Stomach (tissue), 9 donors: ENCODE data around the gene SLC2A8. TPM values are rescaled to one million over a fixed set of nuclear protein-coding genes. Genes with fewer than 3 reads are reported as not detected.

Source experiments
- DNase-seq, 2 donors: peaks; one replicate each; pipeline versions ENCODE4 v3.0.0 to v3.0.0-alpha.2; 2013 to 2019
- H3K27ac ChIP-seq, 5 donors: fragments of 200-600 bp in 4 of 5; sonication (generic) in 4 of 5; one replicate each; pipeline ENCODE4 v1.5.1; 2013 to 2019; ENCODE audit warnings: mild to moderate bottlenecking in 1 of 5, moderate library complexity in 1 of 5
- H3K27me3 ChIP-seq, 3 donors: fragments of 200-600 bp; sonication (generic); one replicate each; pipeline ENCODE4 v1.5.1; 2017 to 2019; ENCODE audit warnings: mixed run types in 1 of 3
- H3K36me3 ChIP-seq, 4 donors: fragments of 200-600 bp; sonication (generic); 1 replicate in 3 of 4; 2 replicates in 1 of 4; pipeline ENCODE4 v1.5.1; 2016 to 2019
- H3K4me1 ChIP-seq, 4 donors: fragments of 200-600 bp; sonication (generic); one replicate each; pipeline ENCODE4 v1.5.1; 2016 to 2019
- H3K4me3 ChIP-seq, 4 donors: fragments of 200-600 bp; sonication (generic) in 3 of 4; one replicate each; pipeline ENCODE4 v1.5.1; 2016 to 2019; ENCODE audit warnings: mild to moderate bottlenecking in 1 of 4
- H3K9me3 ChIP-seq, 4 donors: fragments of 200-600 bp; sonication (generic); one replicate each; pipeline ENCODE4 v1.5.1; 2016 to 2019
- EP300 ChIP-seq: sonication (generic); formaldehyde crosslinking; IDR thresholded peaks from one replicate; pipeline ENCODE4 v1.6.1; 2017; ENCODE audit warnings: antibody characterized with exemption
- POLR2A ChIP-seq, 4 donors: fragments of 450-650 bp; IDR thresholded peaks; one replicate each; pipeline ENCODE4 v1.6.1; 2016; ENCODE audit warnings: antibody characterized with exemption in 4 of 4, control low read depth in 2 of 4, mild to moderate bottlenecking in 1 of 4, moderate library complexity in 1 of 4
- POLR2AphosphoS5 ChIP-seq, 3 donors: sonication (generic); formaldehyde crosslinking; IDR thresholded peaks; one replicate each; pipeline ENCODE4 v1.6.1; 2016; ENCODE audit warnings: antibody characterized with exemption in 3 of 3
- WGBS, 5 donors: extraction: QIAGEN DNeasy Blood & Tissue Kit in 3 of 5; methylation state at CpG; one replicate each; pipeline versions ENCODE4 v1.1.5 to v1.1.7; 2013 to 2018; 5-methylcytosine and 5-hydroxymethylcytosine counted together
- intact Hi-C: fragments of 100-400 bp; cut with DNase I; formaldehyde crosslinking; loops from one replicate; pipeline ENCODE4 v1.15.1; 2023; ENCODE audit warnings: low total_unique reads
- polyA plus RNA-seq, 3 donors: library from polyadenylated mRNA; stranded (reverse); fragments of 200-250 nt; gene quantifications; one replicate each; pipeline ENCODE4 v1.2.3, GENCODE V29; 2013
- total RNA-seq, 5 donors: library from RNA; depleted of rRNA; stranded (reverse); fragments of >200 nt; gene quantifications; one replicate each; pipeline versions ENCODE4 v1.1.0 to v1.2.3, GENCODE V29; 2014 to 2016
- TF ChIP-seq, protein P1 (sequence below), 7 experiments: fragments of 450-650 bp in 4 of 7; fragments of 200-600 bp in 3 of 7; sonication (generic) in 3 of 7; IDR thresholded peaks; one replicate each; pipeline ENCODE4 v1.5.1; 2016 to 2019; ENCODE audit warnings: antibody characterized with exemption in 7 of 7, control low read depth in 2 of 7, mild to moderate bottlenecking in 1 of 7
- donor health status: healthy with polysubstance abuse.
- donor health status: Bipolar disorder and iron deficiency.
- donor health status: healthy.

SLC2A8 gene
- total and polyA plus RNA-seq, 8 donors: 4.7 to 36.2 (median 18.0) TPM

DNA sequence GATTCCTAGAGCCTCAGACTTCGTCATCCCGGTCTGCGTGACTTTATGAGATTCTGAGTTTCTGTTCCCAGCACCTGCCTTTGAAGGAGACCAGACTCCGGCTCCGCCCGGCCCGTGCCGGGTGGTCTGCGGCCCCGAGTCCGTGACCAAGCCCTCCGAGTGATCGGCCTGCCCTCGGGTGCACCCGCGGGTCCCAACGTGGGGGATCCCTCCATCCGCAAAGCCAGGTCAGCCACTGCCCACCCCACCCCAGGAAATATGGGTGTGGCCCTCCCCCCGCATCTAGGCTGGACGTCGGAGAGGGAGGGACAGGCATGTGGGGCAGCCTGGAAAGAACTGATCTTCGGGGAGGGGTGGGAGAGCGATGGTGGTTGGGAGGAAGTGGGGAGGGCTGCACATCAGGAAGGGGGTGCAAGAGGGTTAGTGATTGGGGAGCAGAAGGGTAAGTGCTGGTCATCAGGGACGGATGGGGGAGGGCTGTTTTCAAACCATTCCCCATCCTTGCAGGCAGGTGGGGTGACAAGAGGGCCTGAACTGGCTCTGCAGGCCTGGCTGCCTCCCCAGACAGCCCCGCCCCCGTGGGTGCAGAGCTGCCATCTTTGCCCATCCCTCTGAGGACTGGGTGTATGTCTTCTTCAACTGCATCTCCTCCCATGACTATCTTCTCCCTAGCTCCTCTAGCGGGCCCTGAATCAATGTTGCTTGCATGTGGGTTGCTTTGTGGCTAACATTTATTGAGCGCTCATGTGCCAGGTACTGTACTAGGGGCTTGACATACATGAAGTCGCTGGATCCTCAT lies 55.1 kb downstream of the SLC2A8 start:
- H3K4me1 ChIP-seq: peaks cover 39 to 61% (median 53%) of the 10 kb centered on the region in 4 donors
- 7 to 16% (median 8%) methylated on average over 15 to 29 of the region's 29 CpGs for WGBS, 5 donors
- TF ChIP-seq, protein P1, sequence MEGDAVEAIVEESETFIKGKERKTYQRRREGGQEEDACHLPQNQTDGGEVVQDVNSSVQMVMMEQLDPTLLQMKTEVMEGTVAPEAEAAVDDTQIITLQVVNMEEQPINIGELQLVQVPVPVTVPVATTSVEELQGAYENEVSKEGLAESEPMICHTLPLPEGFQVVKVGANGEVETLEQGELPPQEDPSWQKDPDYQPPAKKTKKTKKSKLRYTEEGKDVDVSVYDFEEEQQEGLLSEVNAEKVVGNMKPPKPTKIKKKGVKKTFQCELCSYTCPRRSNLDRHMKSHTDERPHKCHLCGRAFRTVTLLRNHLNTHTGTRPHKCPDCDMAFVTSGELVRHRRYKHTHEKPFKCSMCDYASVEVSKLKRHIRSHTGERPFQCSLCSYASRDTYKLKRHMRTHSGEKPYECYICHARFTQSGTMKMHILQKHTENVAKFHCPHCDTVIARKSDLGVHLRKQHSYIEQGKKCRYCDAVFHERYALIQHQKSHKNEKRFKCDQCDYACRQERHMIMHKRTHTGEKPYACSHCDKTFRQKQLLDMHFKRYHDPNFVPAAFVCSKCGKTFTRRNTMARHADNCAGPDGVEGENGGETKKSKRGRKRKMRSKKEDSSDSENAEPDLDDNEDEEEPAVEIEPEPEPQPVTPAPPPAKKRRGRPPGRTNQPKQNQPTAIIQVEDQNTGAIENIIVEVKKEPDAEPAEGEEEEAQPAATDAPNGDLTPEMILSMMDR (IDR thresholded peaks at IDR 0.05): no peak
- TF ChIP-seq POLR2AphosphoS5 (IDR thresholded peaks at IDR 0.05) (no peak), POLR2A (IDR thresholded peaks at IDR 0.05) (no peak), EP300 (no peak)
- DNase-seq: peak; percentile 44 to 79
- peaks cover 27 to 54% (median 42%) of the 10 kb centered on the region in 4 donors for H3K36me3 ChIP-seq
- no peaks in the 10 kb centered on the region for H3K9me3 ChIP-seq
- H3K4me3 ChIP-seq: peak overlapping the region; percentile 69 to 91 (median 82)
- no peaks in the 10 kb centered on the region for H3K27me3 ChIP-seq
- intact Hi-C loops: no loop called here
- H3K27ac ChIP-seq: peak overlapping the region; percentile 82 to 97 (median 93)

DNA sequence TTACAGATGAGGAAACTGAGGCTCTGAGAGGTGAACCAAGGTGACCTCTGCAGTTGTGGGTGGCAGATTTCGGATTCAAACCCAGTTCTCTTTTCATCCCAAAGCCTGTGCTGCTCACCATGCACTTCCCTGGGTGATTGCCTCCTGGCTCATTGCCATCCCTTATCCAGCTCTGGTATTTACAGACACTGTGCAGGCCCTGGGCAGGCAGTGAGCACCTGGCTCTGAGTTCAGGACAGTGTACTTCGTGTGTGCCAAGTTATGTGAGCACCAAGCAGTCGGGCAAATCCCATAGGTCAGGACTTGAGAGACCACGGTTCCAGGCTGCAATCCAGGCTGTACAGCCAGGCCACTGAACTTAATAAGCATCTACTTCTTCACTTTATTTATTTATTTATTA lies 55.7 kb downstream of the SLC2A8 start:
- peaks cover 39 to 61% (median 53%) of the 10 kb centered on the region in 4 donors for H3K4me1 ChIP-seq
- TF ChIP-seq POLR2AphosphoS5 (IDR thresholded peaks at IDR 0.05): peak in 2 of 3 donors; percentile 44 to 84
- TF ChIP-seq POLR2A (IDR thresholded peaks at IDR 0.05): no peak
- no peak for TF ChIP-seq EP300
- TF ChIP-seq, protein P1 (IDR thresholded peaks at IDR 0.05): no peak
- H3K36me3 ChIP-seq: peaks cover 20 to 54% (median 42%) of the 10 kb centered on the region in 4 donors
- peak; percentile 85 to 91 for DNase-seq
- WGBS, 5 donors: 15 to 45% (median 31%) methylated on average over 4 of the region's 4 CpGs
- H3K9me3 ChIP-seq: no peaks in the 10 kb centered on the region
- intact Hi-C loops: no loop called here
- H3K27ac ChIP-seq: peak overlapping the region; percentile 82 to 97 (median 93)
- H3K27me3 ChIP-seq: no peaks in the 10 kb centered on the region
- peak overlapping the region; percentile 69 to 91 (median 82) for H3K4me3 ChIP-seq

DNA sequence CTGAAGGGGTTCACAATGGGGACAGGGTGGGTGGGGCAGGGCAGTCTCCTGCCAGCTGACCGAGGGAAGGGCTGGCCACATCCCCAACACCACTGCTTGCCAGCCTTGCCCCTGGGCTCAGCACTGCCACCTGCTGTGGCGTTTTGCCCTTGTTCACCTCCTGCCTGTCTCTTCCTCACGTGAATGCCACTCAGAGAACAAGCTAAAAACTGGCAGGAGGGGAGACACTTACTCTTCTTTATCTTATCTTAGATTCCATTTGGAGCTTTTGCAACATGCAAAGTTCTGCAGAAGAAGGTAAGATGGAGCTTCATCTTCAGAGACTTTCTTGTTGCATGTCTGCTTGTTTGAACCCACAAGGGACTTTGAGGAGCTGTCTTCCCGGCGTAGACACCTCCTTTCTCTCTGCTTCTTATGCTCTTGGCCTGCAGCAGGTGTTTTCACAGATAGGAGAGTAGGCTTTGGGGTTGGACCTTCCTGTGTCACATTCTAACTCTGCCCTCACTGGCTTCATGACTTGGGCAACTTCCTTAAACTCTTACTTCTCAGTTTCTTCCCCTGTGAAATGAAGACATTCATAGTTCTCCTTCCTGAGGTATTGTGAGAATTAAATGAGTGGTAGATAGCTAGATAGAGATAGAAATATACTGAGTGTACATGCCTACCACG lies 58.5 kb downstream of the SLC2A8 start:
- peaks cover 7 to 60% (median 43%) of the 10 kb centered on the region in 4 donors for H3K36me3 ChIP-seq
- no peak overlapping the region for H3K4me3 ChIP-seq
- H3K27me3 ChIP-seq: no peaks in the 10 kb centered on the region
- H3K4me1 ChIP-seq: peaks cover 18 to 42% (median 31%) of the 10 kb centered on the region in 4 donors
- H3K27ac ChIP-seq: no peak overlapping the region
- no peak for TF ChIP-seq POLR2AphosphoS5 (IDR thresholded peaks at IDR 0.05)
- TF ChIP-seq, protein P1 (IDR thresholded peaks at IDR 0.05): peak in 3 of 7 experiments; percentile 13 to 29 (median 21)
- 45 to 65% (median 50%) methylated on average over 6 of the region's 6 CpGs for WGBS, 5 donors
- intact Hi-C loops: no loop called here
- H3K9me3 ChIP-seq: no peaks in the 10 kb centered on the region
- peak; percentile 30 to 58 for DNase-seq

DNA sequence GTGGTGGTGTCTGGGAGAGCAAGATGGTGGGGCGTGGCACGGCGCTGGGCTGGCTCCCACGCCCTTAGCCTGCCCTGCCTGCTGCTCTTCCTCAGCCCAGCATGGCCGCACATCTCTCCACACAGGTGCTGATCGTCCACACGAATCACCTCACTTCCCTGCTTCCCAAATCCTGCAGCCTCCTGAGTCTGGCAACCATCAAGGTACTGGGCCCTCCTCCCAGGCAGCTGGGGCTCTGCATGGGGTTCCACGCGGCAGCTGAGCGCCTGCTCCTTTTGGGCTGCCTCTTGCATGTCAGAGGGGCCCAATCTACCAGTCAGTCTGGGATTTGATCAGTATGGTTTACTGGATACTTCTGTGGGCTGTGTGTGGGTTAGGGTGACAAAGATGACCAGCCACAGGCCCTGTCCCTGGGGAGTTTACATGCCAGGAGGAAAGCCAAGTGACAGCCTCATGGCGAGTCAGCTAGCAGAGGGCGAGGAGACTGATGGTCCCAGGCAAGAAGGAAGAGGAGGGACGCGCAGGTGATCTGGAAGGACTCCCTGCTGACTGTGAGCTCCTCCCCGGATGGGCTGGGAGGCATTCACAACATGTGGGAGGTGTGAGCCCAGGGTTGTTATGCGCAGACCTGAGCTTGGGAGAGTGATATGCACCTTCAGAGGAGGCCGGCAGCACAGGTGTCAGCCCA lies 60.4 kb downstream of the SLC2A8 start:
- DNase-seq: no peak
- 87 to 91% (median 89%) methylated on average over 17 of the region's 17 CpGs for WGBS, 5 donors
- Histone ChIP-seq H3K9me3 (no peaks in the 10 kb centered on the region), H3K27ac (no peak overlapping the region), H3K4me3 (no peak overlapping the region), H3K4me1 (peaks cover 13 to 34% (median 24%) of the 10 kb centered on the region in 4 donors), H3K27me3 (no peaks in the 10 kb centered on the region), H3K36me3 (peaks cover 25 to 79% (median 62%) of the 10 kb centered on the region in 4 donors)
- TF ChIP-seq, protein P1 (IDR thresholded peaks at IDR 0.05): no peak
- TF ChIP-seq EP300: no peak
- no peak for TF ChIP-seq POLR2AphosphoS5 (IDR thresholded peaks at IDR 0.05)
- no peak for TF ChIP-seq POLR2A (IDR thresholded peaks at IDR 0.05)
- intact Hi-C loops: no loop called here
